Peyer's patch (tissue), 4 donors: Measurements from ENCODE around the gene GALNT1.

Experiments used
- CTCF ChIP-seq, 6 experiments: fragments of 450-650 bp in 4 of 6; fragments of 200-600 bp in 2 of 6; sonication (generic) in 1 of 6; IDR thresholded peaks; one replicate each; pipeline ENCODE4 v1.5.1; 2017 to 2019; ENCODE audit warnings: antibody characterized with exemption in 6 of 6, mild to moderate bottlenecking in 3 of 6, moderate library complexity in 1 of 6
- POLR2A ChIP-seq, 2 donors: fragments of 450-650 bp; IDR thresholded peaks; one replicate each; pipeline ENCODE4 v1.5.1; 2017; ENCODE audit warnings: antibody characterized with exemption in 2 of 2, mild to moderate bottlenecking in 2 of 2, moderate library complexity in 2 of 2

GRCh38 chr18:35634323-35634722, 52.8 kb downstream of the GALNT1 start:
- TF ChIP-seq CTCF (IDR thresholded peaks at IDR 0.05) (no peak), POLR2A (IDR thresholded peaks at IDR 0.05) (no peak)
